Endodermal cell (in vitro differentiated cells): ENCODE measurements around the gene NBR1. TPM values are rescaled to one million over a fixed set of nuclear protein-coding genes. Genes with fewer than 3 reads are reported as not detected.

Experiments used
- DNase-seq: peaks from one replicate; pipeline ENCODE4 v3.0.0-alpha.2; 2017
- H3K27ac ChIP-seq: 2 replicates; pipeline ENCODE4 v1.5.1; 2013; ENCODE audit warnings: mild to moderate bottlenecking, low read depth, low read length, moderate library complexity
- H3K27me3 ChIP-seq: 2 replicates; pipeline ENCODE4 v1.6.1; 2013; ENCODE audit warnings: mild to moderate bottlenecking, low read length, moderate library complexity; ENCODE audit not compliant: insufficient read depth, control insufficient read depth, poor library complexity, severe bottlenecking
- H3K36me3 ChIP-seq: 2 replicates; pipeline ENCODE4 v1.7.0; 2013; ENCODE audit warnings: mild to moderate bottlenecking, low read length, moderate library complexity; ENCODE audit not compliant: control insufficient read depth, insufficient read depth
- H3K4me1 ChIP-seq: one replicate; pipeline ENCODE4 v1.7.0; 2013; ENCODE audit warnings: low read length; ENCODE audit not compliant: control insufficient read depth, insufficient read depth
- H3K4me3 ChIP-seq: 2 replicates; pipeline ENCODE4 v1.5.1; 2013; ENCODE audit warnings: mild to moderate bottlenecking, low read length, moderate library complexity
- H3K9ac ChIP-seq: 2 replicates; pipeline ENCODE4 v1.6.1; 2013; ENCODE audit warnings: mild to moderate bottlenecking, low read length, moderate library complexity; ENCODE audit not compliant: poor library complexity, severe bottlenecking; ENCODE audit errors: extremely low read depth
- H3K9me3 ChIP-seq: 2 replicates; pipeline ENCODE4 v1.6.1; 2013; ENCODE audit warnings: mild to moderate bottlenecking, low read length, moderate library complexity; ENCODE audit not compliant: control insufficient read depth
- H3K27ac Mint-ChIP-seq: 2 replicates; pipeline ENCODE4 v1.8.0; 2020; ENCODE audit warnings: mixed read lengths
- H3K27me3 Mint-ChIP-seq: 2 replicates; pipeline ENCODE4 v1.8.0; 2021; ENCODE audit warnings: mild to moderate bottlenecking, mixed read lengths; ENCODE audit not compliant: insufficient read depth
- H3K36me3 Mint-ChIP-seq: 2 replicates; pipeline ENCODE4 v1.8.0; 2020; ENCODE audit warnings: low read depth, mixed read lengths
- H3K4me1 Mint-ChIP-seq: 2 replicates; pipeline ENCODE4 v1.8.0; 2020; ENCODE audit warnings: mixed read lengths
- H3K4me3 Mint-ChIP-seq: 2 replicates; pipeline ENCODE4 v1.8.0; 2020; ENCODE audit warnings: mild to moderate bottlenecking, moderate library complexity, mixed read lengths
- H3K9me3 Mint-ChIP-seq: 2 replicates; pipeline ENCODE4 v1.8.0; 2020; ENCODE audit warnings: mild to moderate bottlenecking, mixed read lengths
- CTCF ChIP-seq: fragments of 200-600 bp; sonication (generic); conservative IDR thresholded peaks from 2 replicates; pipeline ENCODE4 v1.5.0; 2021; ENCODE audit warnings: antibody characterized with exemption, mild to moderate bottlenecking
- WGBS, 2 experiments: methylation state at CpG; one replicate each; pipeline versions ENCODE4 v1.1.5 to v1.1.7; 2013; ENCODE audit warnings: missing lambda C conversion rate in 2 of 2, mixed read lengths in 1 of 2; ENCODE audit not compliant: insufficient coverage in 1 of 2, insufficient read length in 1 of 2; 5-methylcytosine and 5-hydroxymethylcytosine counted together
- long read RNA-seq, 4 experiments: library from polyadenylated mRNA in 2 of 4; library from RNA in 1 of 4; library from capped mRNA in 1 of 4; stranded (forward) in 3 of 4; unstranded in 1 of 4; transcript quantifications; one replicate each; pipeline ENCODE4 v2.0.0, GENCODE V29; 2020 to 2021; ENCODE audit warnings: inconsistent platforms in 1 of 4
- polyA plus RNA-seq, 2 experiments: library from polyadenylated mRNA; stranded (reverse); fragments of 50-300 nt; gene quantifications; one replicate each; pipeline ENCODE4 v1.2.3, GENCODE V29; 2013
- total RNA-seq, 2 donors: library from RNA; stranded (reverse); fragmentation: NEBNext Ultra II Directional in 1 of 2; extraction: Animal tissue kit (Norgen Biotek cat#: 25700) in 1 of 2; gene quantifications; 2 replicates in 1 of 2; 3 replicates in 1 of 2; pipeline ENCODE4 v1.2.1, GENCODE V29; 2021

NBR1 gene
- total RNA-seq, result 10 to 100 TPM; 53.2 to 55.7 TPM
- 61.0 TPM for polyA plus RNA-seq (2013, experiment 1 of 2)
- polyA plus RNA-seq (2013, experiment 2 of 2), result 60.5 TPM
- long read RNA-seq, experiment 1, partial matches to known transcripts, result 4 of 17 reads
- long read RNA-seq, experiment 1, other reads (novel, unspliced or antisense), result 13 of 17 reads
- long read RNA-seq, experiment 2, partial matches to known transcripts, result 28 of 106 reads
- long read RNA-seq, experiment 2, other reads (novel, unspliced or antisense), result 78 of 106 reads
- long read RNA-seq, experiment 3, partial matches to known transcripts, result 305 of 374 reads
- long read RNA-seq, experiment 3, other reads (novel, unspliced or antisense), result 69 of 374 reads
- long read RNA-seq, experiment 4, partial matches to known transcripts, result 0 of 3 reads
- long read RNA-seq, experiment 4, other reads (novel, unspliced or antisense), result 3 of 3 reads

GRCh38 chr17:43170766-43171585 lies at the start of gene NBR1:
NBR1 (plus strand) TSS chr17:43171214; CDS start chr17:43175800, 4,586 bp downstream.
- Mint-ChIP-seq H3K27ac (no peak within 1 kb of the TSS), H3K4me3 (no peak within 1 kb of the TSS), H3K36me3 (peaks cover 20% of the 10 kb centered on the region), H3K27me3 (no peaks in the 10 kb centered on the region), H3K9me3 (peaks cover 3% of the 10 kb centered on the region), H3K4me1 (peaks cover 3% of the 10 kb centered on the region)
- DNase-seq, result peak; percentile 100
- Histone ChIP-seq H3K36me3 (peaks cover 13% of the 10 kb centered on the region), H3K4me1 (peaks cover 3% of the 10 kb centered on the region), H3K27ac (peak within 1 kb of the TSS; percentile 84), H3K9ac (peak within 1 kb of the TSS; percentile 91), H3K9me3 (no peaks in the 10 kb centered on the region), H3K27me3 (no peaks in the 10 kb centered on the region), H3K4me3 (peak within 1 kb of the TSS; percentile 96)
- 0 to 2% methylated on average over 17 to 41 of the region's 41 CpGs for WGBS, 2 experiments
- TF ChIP-seq CTCF, result peak; percentile 50

GRCh38 chr17:43125133-43125966 lies 45.7 kb upstream of the NBR1 start, which contains the start of gene BRCA1:
BRCA1 (minus strand) TSS chr17:43125364; CDS start chr17:43124096, 1,268 bp downstream.
- Mint-ChIP-seq H3K9me3 (peaks cover 11% of the 10 kb centered on the region), H3K36me3 (peaks cover 35% of the 10 kb centered on the region), H3K27me3 (no peaks in the 10 kb centered on the region), H3K27ac (peak within 1 kb of the TSS; percentile 98), H3K4me1 (peaks cover 5% of the 10 kb centered on the region), H3K4me3 (peak within 1 kb of the TSS; percentile 85)
- H3K9me3 ChIP-seq, result no peaks in the 10 kb centered on the region
- H3K4me1 ChIP-seq, result no peaks in the 10 kb centered on the region
- H3K27me3 ChIP-seq, result no peaks in the 10 kb centered on the region
- peak within 1 kb of the TSS; percentile 89 for H3K4me3 ChIP-seq
- H3K9ac ChIP-seq, result peak within 1 kb of the TSS; percentile 78
- peaks cover 19% of the 10 kb centered on the region for H3K36me3 ChIP-seq
- peak within 1 kb of the TSS; percentile 76 for H3K27ac ChIP-seq
- DNase-seq, result peak; percentile 99
- WGBS, 2 experiments, result 1 to 4% methylated on average over 21 to 38 of the region's 38 CpGs
- no peak for TF ChIP-seq CTCF
